Fibroblast of skin of left quadriceps (primary cell): ENCODE data around the gene ARID4B.
"Not testable (repeated sequence)": the region's sequence is repeated elsewhere in the genome, so short reads cannot be mapped to it uniquely, and the experiment has no call there.

Experiments
- DNase-seq, 2 experiments: peaks; one replicate each; pipeline ENCODE4 v3.0.0-alpha.2; 2013; ENCODE audit warnings: low read depth in 2 of 2

ARID4B gene

DNA sequence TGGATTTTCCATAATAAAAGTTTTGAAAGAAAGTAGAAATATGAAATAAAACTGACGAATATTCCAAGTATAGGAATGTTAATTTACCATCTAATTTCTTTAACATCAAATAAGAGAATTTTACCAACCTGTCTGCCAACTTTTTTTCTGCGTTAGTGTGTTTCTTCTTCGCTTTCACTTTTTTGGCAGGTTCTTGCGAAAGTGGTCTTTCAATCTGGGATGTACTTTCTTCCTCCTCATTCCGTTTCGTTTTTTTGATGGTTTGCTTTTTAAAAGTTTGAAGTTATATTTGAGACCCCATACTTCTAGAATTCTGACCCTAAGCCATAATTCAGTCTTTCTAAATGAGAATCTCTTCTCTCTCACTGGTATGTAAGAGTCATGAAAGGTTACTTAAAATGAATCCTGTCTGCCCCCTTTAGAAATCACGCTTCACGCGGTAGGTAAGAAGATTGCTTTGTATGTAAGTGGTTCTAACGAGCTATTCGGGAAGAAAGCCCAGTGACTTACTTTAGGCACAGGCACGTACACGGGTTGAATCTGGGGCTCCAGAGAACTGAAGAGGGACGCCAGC lies 167.5 kb downstream of the ARID4B start:
- DNase-seq = peak; percentile 13 to 17

DNA sequence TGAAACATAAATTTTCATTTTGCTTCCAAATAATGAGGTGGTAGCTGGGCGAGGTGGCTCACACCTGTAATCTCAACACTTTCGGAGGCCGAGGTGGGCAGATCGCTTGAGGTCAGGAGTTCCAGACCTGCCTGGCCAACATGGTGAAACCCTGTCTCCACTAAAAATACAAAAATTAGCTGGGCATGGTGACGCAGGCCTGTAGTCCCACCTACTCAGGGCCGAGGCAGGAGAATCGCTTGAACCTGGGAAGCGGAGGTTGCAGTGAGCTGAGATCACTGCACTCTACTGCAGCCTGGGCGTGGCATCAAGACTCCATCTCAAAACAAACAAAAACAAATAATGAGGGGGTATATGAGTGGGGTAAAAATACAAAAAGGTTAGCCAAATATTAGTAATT lies 168.0 kb downstream of the ARID4B start:
- DNase-seq = not testable (repeated sequence)

DNA sequence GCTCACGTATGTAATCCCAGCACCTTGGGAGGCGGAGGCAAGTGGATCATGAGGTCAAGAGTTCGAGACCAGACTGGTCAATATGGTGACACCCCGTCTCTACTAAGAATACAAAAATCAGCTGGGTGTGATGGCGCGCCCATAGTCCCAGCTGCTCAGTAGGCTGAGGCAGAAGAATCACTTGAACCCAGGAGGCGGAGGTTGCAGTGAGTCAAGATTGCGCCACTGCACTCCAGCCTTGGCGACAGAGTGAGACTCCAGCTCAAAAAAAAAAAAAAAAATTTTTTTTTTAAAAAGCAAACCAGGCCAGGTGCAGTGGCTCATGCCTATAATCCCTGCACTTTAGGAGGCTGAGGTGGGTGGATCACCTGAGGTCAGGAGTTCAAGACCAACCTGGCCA lies 168.7 kb downstream of the ARID4B start:
- DNase-seq = not testable (repeated sequence)

DNA sequence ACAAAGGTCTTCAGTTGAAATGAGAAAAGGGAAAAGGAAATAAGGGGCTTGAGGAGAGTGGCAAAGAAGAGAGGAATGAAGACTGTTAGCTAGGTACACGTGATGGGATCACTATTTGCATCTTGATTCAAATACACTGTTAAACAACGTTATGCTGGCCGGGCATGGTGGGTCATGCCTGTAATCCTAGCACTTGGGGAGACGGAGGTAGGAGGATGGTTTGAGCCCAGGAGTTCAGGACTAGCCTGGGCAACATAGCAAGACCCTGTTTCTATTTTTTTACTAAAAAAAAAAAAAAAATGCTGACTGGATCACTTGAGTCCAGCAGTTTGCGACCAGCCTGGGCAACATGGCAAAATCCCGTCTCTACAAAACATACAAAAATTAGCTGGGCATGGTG lies 169.3 kb downstream of the ARID4B start:
- no peak for DNase-seq

DNA sequence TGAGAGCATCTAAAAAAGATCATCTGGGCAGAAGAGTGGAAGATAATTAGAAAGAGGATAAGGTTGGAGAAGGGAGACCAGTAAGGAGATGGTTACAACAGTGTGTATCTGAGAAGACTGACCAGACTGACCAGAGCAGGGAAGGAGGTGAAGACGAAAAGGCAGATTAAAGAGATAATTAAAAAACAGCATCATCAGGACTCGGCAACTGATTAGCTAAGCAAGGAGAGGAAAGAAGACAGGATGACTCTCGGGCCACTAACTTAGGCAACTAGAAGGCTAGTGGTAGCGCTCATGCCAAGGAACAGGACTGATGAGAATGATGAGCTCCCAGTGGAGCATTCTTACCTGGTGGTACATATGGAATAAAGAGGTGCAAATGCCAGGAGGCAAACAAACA lies 170.8 kb downstream of the ARID4B start:
- DNase-seq = no peak

DNA sequence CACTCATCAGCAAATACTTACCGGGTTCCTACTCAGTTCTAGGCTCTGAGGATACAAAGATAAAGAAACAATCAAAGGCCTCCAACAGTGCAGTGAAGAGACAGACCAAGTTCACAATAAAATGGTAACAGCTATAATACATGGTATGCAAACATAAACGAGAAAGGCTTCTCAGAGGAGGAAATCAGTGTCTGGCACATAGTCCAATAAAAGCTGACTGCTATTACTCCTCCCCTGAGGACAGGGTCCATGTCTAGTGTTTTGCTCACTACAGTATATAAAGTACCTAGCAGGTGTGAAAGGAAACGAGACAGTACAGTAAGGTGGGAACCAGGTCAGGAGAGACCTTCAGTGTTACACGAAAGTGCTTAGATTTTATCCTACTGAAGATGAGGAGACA lies 171.2 kb downstream of the ARID4B start:
- DNase-seq = no peak

DNA sequence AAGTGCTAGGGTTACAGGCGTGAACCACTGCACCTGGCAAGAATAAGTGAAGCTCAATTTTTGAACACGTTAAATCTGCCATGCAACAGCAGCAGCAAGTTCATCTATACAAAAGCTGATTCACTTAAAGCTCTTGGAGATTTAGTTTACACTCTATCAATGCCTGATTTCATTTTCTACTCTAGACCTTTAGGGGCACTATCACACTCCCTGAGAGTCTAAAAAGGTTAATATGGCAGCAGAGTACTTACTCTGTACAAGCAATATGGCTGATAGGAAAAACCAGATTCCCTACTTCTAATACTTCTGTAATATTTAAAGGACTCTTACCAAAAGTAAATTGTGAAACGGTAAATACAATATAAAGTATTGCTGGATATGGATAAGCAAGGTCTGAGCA lies 171.7 kb downstream of the ARID4B start:
- no peak for DNase-seq

DNA sequence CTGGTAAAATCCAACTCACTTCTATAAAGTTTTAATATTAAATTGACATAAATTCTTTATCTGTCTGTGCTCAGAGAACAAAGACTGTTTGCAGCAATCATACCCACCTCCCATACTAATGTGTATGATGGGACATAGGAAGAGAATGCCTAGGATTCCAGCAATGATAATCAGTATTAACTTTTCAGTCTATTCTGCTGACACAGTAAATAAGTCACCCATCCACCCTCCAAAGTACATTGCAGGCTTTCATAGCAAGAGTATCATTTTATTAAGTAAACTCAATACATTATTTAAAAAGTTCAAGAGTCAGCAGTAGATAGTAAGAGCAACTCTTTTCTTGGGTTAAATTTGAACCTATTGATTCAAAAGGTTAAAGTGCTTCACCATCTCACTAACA lies 175.7 kb downstream of the ARID4B start:
- DNase-seq = no peak

DNA sequence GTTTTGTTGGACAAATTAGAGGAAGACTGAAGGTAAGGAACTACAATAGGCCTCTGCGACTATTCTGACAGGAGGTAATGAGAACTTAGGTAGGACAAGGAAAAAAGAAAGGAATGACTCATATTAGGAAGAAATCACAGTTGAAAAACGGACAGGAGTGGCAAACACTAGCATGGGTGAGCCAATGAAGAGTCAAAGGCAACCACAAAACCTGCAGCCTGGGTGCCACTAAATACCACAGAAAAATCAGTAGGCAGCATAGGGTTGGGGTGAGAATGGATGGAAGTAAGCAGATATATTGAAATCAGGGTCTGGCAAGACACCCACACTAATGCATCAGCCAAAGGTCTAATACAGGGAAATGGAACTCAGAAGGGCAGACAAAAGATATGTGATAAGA lies 176.9 kb downstream of the ARID4B start:
- no peak for DNase-seq

DNA sequence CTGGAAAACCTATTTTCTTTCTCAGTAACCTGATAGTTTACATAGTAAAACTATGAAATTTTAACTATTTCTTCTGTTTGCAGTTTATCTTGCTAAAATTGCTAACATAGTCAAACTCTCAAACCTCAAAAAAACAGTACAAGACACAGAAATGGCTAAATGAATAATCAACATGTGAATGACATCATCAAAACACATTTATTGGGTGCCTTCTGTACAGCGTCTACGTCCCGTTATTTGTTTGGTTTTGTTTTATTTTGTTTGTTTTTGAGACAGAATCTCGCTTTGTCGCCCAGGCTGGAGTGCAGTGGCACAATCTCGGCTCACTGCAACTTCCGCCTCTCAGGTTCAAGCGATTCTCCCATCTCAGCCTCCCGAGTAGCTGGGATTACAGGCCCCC lies 178.2 kb downstream of the ARID4B start:
- no peak for DNase-seq

DNA sequence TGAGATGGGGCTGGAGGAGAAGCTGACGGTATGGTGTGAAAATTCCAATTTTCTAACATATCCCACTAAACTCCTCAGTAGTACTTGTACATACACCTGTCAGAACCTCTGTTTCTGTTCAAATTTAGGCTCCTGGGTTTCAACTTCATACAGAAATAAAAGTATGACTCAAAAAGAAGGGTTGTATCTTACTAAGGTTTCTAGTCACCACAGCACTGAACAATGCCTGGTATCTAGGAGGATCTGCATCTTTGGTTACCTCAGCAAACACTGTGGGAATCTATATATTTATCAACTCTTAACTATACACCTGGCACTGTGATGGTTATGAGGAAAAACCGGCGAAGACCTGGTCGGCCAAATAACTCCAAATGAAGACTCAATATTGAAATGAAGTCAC lies 180.7 kb downstream of the ARID4B start:
- no peak for DNase-seq

DNA sequence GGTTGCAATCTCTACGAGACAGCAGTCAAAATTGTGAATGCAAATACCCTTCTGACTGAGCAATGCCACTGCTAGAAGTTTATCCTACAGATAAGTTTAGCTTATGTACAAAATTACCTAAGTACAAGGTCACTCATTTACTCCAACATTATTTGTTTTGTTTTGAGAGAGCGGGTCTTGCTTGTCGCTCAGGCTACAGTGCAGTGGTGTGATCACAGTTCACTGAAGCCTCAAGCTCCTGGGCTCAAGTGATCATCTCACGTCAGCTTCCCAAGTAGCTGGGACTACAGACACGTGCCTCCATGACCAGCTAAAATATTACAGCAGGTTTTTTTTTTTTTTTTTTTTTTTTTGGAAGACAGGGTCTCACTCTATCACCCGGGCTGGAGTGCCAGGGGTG lies 182.3 kb downstream of the ARID4B start:
- no peak for DNase-seq

DNA sequence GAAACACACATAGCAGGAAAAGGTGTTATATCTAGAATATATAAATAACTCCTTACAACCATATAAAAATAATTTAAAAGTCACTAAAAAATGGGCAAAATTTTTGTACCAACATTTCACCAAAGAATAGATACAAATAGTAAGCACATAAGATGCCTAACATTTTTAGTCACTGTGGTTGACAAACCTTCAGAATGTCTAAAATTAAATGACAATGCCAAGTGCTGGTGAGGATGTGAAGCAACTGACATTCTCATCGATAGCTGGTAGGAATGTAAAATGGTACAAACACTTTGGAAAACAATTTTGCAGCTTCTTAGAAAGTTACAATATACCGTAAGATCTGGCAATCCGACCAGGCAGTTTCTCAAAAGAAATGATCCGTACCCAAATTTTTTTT lies 185.0 kb downstream of the ARID4B start:
- no peak for DNase-seq

DNA sequence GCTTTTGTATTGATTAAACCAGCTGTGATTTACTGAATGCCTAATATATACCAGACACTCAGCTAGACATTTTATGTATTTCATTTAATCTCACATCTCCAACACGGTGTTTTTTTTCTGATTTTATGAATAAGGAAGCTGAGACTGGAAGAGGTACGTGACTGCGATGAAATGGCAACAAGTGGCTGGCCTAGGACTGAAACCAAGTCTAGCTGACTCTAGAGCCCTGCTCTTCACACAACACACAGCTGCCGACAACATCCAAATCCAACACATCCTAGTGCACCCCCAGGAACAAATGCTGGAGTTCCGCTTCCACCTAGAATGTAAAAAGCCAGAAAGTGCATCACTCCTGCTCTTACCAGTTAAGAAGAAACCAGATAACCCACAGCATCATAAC lies 188.7 kb downstream of the ARID4B start:
- DNase-seq = no peak

DNA sequence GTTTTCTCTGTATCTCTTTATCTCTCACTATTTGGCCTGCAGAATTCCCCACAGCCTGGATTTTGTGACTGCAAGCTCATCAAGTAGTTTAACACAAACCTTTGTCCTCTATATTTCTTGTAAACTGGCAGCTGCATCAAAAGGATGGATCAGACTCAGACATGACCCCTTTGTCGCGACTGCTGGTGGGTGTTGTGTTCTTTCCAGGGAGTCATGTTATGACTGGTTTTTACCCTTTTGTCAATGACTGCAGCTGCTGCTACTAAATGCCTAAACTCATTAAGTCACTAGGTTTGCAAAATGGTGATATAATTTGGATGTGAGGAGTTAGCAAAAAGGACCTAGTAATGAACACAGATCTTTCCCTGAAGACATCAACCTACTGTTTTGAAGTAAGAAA lies 189.2 kb downstream of the ARID4B start:
- DNase-seq = no peak

DNA sequence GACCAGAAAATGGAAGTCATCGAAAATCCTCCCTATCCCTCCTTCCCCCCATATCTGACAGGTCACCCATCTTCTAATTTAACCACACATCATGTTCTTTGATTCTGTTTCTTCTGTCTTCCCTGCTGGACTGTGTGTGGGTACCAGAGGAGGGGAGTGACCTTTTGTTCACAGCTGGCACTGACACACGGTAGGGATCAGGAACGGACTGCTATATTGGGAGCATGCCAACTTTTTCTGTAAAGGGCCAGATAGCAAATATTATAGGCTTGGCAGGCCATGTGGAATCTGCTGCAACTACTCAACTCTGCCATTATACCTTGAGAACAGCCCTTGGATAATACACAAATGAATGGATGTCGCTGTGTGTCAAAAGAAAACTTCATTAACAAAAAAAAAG lies 191.9 kb downstream of the ARID4B start:
- DNase-seq = no peak

DNA sequence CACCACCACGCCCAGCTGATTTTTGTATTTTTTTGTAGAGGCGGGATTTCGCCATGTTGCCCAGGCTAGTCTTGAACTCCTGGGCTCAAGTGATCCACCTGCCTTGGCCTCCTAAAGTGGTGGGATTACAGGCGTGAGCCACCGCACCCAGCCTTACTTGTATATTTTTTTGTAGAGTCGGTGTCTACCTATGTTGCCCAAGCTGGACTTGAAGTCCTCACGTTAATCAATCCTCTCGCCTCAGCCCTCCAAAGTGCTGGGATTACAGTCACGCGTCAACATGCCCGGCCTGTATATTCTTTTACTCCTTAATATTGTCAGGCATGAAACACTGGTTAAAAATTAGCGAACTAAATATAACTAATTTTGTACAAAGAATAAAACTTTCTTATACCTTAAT lies 193.8 kb downstream of the ARID4B start:
- no peak for DNase-seq

DNA sequence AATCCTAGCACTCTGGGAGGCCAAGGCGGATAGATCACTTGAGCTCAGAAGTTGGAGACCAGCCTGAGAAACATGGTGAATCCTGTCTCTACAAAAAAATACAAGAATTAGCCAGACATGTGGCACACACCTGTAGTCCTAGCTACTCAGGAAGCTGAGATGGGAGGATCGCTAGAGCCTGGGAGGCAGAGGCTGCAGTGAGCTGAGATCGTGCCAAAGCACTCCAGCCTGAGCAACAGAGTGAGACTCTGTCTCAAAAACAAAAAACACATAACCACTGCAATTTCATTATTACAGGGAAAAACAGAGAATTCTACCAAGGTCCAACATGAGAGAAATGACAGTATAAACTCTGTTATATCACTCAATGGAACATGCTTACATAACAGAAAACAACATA lies 194.9 kb downstream of the ARID4B start:
- DNase-seq = no peak

DNA sequence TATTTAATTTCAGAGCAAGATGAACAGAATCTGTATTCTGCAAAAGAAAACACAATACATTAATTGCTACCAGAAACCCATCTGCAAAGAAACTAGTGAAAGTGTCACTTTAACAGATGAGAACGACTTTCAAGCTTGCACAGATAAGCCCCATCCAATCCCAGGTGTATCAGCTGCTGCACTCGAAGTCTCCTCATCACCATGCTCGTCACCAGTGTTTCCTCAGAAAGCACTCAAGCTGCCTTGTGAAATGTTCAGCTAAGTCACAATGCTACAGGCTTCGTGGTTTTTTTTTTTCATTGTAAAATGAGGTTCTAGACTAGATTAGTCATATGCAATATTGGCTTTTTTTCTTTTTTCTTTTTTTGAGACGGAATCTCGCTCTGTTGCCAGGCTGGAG lies 196.0 kb downstream of the ARID4B start:
- DNase-seq = no peak

DNA sequence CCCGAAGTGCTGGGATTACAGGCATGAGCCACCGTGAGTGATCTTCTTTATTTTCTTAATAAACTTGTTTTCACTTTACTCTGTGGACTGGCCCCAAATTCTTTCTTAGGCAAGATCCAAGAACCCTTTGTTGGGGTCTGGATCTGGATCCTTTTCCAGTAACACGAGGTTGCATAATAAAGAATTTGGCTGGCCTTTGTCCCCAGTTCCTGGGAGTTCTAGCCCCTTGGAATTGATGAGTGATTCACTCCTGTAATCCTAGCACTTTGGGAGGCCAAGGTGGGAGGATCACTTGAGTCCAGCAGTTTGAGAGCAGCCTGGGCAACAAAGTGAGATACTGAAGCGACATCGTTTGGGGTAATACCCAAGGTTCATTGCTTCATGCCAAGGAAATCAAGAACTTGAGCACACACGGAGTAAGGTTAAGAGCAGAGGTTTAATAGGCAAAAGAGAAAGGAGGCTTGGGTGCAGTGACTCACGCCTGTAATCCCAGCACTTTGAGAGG lies 197.2 kb downstream of the ARID4B start:
- no peak for DNase-seq

DNA sequence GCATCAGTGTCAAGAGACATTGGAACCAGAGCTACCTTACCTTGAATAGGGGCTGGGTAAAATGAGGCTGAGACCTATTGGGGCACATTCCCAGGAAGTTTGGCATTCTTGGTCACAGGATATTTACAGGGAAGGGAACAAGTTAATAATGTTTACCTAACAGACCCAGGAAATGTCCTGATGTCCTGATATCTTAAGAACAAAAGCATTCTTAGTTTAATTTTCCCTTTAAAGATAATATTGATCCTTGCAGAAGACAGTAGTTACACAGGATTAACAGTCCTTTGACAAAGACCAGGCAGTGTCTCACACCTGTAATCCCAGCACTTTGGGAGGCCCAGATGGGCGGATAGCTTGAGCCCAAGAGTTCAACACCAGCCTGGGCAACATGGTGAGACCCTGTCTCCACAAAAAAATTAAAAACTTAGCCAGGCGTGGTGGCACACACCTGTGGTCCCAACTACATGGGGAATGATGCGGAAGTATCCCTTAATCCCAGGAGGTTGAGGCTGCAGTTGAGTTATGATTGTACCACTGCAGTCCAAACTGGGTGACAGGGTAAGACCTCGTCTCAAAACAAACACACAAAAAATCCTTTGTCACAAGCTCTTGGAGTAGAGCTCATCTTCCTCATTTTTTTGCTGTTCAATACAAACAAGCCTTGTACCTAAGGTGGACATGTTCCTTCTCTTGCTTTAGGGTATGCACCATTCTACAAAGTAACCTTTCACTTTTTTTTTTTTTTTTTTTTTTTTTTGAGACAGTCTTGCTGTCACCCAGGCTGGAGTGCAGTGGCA lies 198.0 kb downstream of the ARID4B start:
- DNase-seq = no peak

DNA sequence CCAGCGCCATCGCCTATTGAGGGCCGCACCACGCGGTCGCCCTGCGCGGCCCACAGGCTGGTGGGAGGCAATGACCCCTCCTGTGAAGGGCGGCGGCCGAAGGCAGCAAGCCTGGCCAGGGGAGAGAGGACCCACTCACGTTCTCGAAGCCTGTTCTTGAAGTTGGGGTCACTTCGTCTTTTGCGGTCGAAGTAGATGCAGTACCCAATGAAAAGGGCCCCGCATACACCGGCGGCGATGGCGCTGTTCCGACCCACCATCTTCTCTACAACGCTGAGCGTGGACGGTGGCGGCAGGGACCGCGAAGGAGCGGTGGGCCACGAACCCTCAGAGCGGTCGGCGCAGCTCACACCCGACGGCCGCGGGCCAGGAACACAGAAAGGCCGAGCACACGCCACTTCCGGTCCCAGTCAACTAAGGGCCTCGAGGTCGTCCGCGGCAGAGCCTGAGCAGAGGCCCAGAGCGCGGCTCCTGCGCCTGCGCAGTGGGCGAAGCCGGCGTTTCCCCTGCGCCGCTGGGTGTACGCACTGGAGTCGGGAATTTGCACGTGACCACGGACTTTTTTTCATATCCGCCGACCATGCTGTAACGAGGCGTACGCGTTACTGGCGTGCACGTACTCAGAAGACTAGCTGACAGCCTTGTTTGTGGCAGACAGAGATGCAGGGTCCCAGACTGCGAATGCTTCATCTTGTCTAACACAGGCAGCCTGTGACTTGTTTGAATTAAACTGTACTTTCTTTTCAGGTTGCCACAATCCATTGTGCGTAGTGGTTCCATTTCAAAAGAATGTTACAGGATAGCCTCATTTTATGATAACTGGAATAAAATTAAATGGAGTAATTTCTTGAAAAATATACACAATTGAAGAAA lies 199.3 kb downstream of the ARID4B start, which contains the start of gene TOMM20:
TOMM20 (minus strand) TSS at position 382 of the 873 bp plus-strand sequence; CDS start at position 260, 122 bp downstream.
- peak; percentile 96 to 97 for DNase-seq
